OCI-LY3 (cell line): Measurements from ENCODE around the gene HCAR3.

ENCODE experiments used
- H2AFZ ChIP-seq: fragments of 200-600, 300-600 bp; shearing (Covaris generic); 2 replicates; pipeline ENCODE4 v1.6.0; 2014; ENCODE audit warnings: antibody characterized with exemption, low read depth, low read length
- H3K27ac ChIP-seq: fragments of 200-600, 300-600 bp; sonication (generic); 2 replicates; pipeline ENCODE4 v1.5.1; 2014; ENCODE audit warnings: mild to moderate bottlenecking, low read length, moderate library complexity, mixed read lengths
- H3K27me3 ChIP-seq: fragments of 200-600, 300-600 bp; sonication (generic); 2 replicates; pipeline ENCODE4 v1.6.1; 2014; ENCODE audit warnings: low read depth, low read length, mixed read lengths
- H3K36me3 ChIP-seq: fragments of 200-600, 300-600 bp; sonication (generic); replicated peaks from 2 replicates; pipeline ENCODE3; 2014; ENCODE audit warnings: low read depth, low read length, mixed read lengths
- H3K4me1 ChIP-seq: fragments of 300-600, 200-600 bp; sonication (generic); 2 replicates; pipeline ENCODE4 v1.6.1; 2014; ENCODE audit warnings: low read length, mixed read lengths
- H3K4me2 ChIP-seq: fragments of 200-600, 300-600 bp; sonication (generic); 2 replicates; pipeline ENCODE4 v1.6.1; 2014; ENCODE audit warnings: low read length, mixed read lengths
- H3K4me3 ChIP-seq: fragments of 300-600, 200-600 bp; sonication (generic); 2 replicates; pipeline ENCODE4 v1.5.1; 2014; ENCODE audit warnings: antibody characterized with exemption, mild to moderate bottlenecking, low read length, moderate library complexity
- H3K79me2 ChIP-seq: fragments of 300-600, 200-600 bp; shearing (Covaris generic); 2 replicates; pipeline ENCODE4 v1.6.1; 2014; ENCODE audit warnings: mild to moderate bottlenecking, low read length, mixed read lengths
- H3K9ac ChIP-seq: fragments of 300-600, 200-600 bp; shearing (Covaris generic); 2 replicates; pipeline ENCODE4 v1.6.0; 2014; ENCODE audit warnings: mild to moderate bottlenecking, low read length, moderate library complexity
- H3K9me3 ChIP-seq: fragments of 200-600, 300-600 bp; shearing (Covaris generic); 2 replicates; pipeline ENCODE4 v1.6.1; 2014; ENCODE audit warnings: low read length, mixed read lengths; ENCODE audit not compliant: insufficient read depth
- H4K20me1 ChIP-seq: fragments of 200-600, 300-600 bp; sonication (generic); 2 replicates; pipeline ENCODE4 v1.6.1; 2016; ENCODE audit warnings: low read length, mixed read lengths; ENCODE audit not compliant: insufficient read depth
- EZH2phosphoT487 ChIP-seq: fragments of 200-600 bp; shearing (Covaris generic); IDR thresholded peaks from 2 replicates; pipeline ENCODE4 v1.6.1; 2018; ENCODE audit warnings: antibody characterized with exemption, mixed run types, low read depth
- TF ChIP-seq, protein P1 (sequence below): fragments of 200-600, 300-600 bp; sonication (generic); IDR thresholded peaks from 2 replicates; pipeline ENCODE4 v1.5.1; 2014; ENCODE audit warnings: antibody characterized with exemption, low read length, low read depth

The HCAR3 gene

DNA sequence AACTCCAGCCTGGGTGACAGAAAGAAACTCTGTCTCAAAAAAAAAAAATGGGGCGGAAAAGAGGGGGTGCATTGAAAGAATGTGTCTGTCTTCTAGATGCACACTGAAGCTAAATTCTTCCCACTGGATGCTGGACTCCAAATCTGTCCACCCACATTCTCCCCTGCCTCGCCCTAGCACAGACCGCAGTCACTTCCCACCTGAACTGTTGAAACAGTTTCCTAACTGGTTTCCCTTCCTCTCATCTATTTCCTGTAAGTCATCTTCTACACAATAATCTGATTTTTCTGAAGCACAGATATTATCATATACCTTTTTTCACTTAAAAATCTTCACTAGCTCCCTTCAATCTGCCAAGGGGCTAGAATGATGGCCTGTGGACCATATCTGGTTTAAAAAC, 15.6 kb upstream of the HCAR3 start:
- H3K9me3 ChIP-seq: no peaks in the 10 kb centered on the region
- no peak overlapping the region; the same call in 1 of the 2 replicates for H3K4me2 ChIP-seq
- H4K20me1 ChIP-seq: no peaks in the 10 kb centered on the region

DNA sequence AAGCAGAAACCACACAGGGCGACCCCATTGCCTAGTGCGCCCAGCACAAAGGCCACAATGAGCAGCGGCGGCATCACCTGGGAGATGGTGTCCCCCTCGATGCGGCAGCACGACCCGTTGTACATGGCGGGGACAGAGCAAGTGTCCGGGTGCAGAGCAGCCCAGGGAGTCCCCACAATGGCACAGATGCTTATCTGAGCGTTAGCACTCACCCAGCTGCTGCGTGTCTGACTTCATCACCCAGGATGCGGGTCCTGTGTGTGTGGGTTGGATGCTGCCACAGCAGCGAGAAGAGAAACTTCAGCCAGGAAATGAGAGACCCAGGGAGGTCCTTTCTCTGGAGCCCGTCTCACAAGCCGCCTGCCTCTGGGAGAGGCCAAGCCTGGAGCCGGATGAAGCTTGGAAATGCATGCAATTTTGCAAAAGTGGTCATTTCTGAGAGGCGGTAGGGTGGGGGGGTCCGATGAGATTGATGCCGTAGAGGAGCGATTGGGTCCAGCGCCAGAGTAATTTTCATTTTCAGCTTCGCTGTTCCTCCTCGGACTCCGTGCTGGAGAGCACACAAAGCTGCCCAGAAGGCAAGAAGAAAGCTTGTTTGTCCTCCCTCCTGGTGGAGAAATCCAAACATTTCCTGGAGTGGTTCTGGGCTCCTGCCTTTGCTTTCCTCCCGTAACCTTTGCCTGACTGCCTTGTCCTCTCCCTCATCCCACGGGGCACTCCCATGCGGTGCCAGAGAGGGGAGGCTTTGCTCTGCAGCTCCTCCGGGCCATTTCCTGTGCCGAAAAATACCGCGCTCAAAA, 13.8 kb upstream of the HCAR3 start, which contains the start of gene HCAR1:
Gene HCAR1, minus strand, starts transcription at position 630 of the 800 bp plus-strand sequence. Its CDS starts 505 bp downstream, at position 125.
- no peaks in the 10 kb centered on the region for H3K9me3 ChIP-seq
- no peak within 1 kb of the TSS for H3K9ac ChIP-seq
- H3K79me2 ChIP-seq: no peaks in the 10 kb centered on the region
- H4K20me1 ChIP-seq: no peaks in the 10 kb centered on the region
- TF ChIP-seq EZH2phosphoT487: no peak
- H3K27ac ChIP-seq: no peak within 1 kb of the TSS
- H3K4me1 ChIP-seq: peaks cover 22% of the 10 kb centered on the region
- no peaks in the 10 kb centered on the region for H3K36me3 ChIP-seq
- peaks cover 40% of the 10 kb centered on the region for H3K27me3 ChIP-seq
- H3K4me2 ChIP-seq: peak within 1 kb of the TSS; percentile 29
- H2AFZ ChIP-seq: no peak within 1 kb of the TSS
- peak within 1 kb of the TSS; percentile 25 for H3K4me3 ChIP-seq

More for the DNA sequence above, 15.6 kb upstream of the HCAR3 start:
- peaks cover 36% of the 10 kb centered on the region for H3K27me3 ChIP-seq
- H3K36me3 ChIP-seq: no peaks in the 10 kb centered on the region
- H2AFZ ChIP-seq: no peak overlapping the region
- H3K4me1 ChIP-seq: peaks cover 11% of the 10 kb centered on the region
- no peak overlapping the region for H3K4me3 ChIP-seq
- H3K79me2 ChIP-seq: no peaks in the 10 kb centered on the region
- no peak overlapping the region for H3K9ac ChIP-seq
- TF ChIP-seq, protein P1, sequence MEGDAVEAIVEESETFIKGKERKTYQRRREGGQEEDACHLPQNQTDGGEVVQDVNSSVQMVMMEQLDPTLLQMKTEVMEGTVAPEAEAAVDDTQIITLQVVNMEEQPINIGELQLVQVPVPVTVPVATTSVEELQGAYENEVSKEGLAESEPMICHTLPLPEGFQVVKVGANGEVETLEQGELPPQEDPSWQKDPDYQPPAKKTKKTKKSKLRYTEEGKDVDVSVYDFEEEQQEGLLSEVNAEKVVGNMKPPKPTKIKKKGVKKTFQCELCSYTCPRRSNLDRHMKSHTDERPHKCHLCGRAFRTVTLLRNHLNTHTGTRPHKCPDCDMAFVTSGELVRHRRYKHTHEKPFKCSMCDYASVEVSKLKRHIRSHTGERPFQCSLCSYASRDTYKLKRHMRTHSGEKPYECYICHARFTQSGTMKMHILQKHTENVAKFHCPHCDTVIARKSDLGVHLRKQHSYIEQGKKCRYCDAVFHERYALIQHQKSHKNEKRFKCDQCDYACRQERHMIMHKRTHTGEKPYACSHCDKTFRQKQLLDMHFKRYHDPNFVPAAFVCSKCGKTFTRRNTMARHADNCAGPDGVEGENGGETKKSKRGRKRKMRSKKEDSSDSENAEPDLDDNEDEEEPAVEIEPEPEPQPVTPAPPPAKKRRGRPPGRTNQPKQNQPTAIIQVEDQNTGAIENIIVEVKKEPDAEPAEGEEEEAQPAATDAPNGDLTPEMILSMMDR: no peak
- no peak for TF ChIP-seq EZH2phosphoT487
- no peak overlapping the region for H3K27ac ChIP-seq

DNA sequence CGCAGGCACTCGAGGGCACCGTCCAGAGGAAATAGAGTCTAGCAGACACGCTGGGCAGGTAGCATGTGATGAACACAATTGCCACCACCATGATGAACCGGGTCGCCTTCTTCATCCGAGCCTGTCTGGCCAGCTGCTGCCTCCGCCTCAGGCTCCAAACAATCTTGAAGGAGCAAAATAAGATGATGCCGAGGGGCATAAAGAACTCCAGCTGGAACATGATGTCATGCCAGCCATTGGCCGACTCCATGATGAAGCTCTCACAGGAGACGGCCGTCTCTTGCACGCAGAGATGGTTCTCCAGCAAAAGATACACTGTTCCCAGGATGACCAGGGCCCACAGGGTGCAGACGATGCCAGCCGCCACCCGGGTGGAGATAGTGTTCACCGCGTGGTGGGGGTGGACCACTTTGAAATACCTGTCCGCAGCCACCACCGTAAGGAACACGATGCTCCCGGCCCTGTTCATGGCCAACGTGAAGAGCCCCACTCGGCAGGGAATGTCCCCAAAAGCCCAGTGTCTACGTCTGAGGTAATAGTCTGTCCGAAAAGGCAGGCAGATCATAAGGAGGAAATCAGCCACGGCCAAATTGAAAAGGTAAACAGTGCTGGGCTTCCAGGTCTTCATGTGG, 13.1 kb upstream of the HCAR3 start:
- Histone ChIP-seq H3K9me3 (no peaks in the 10 kb centered on the region), H3K79me2 (no peaks in the 10 kb centered on the region), H3K9ac (no peak overlapping the region), H3K4me3 (peak overlapping the region; percentile 25; the same call in 1 of the 2 replicates), H3K4me1 (peaks cover 27% of the 10 kb centered on the region), H2AFZ (no peak overlapping the region), H3K27ac (no peak overlapping the region), H3K27me3 (peaks cover 40% of the 10 kb centered on the region), H4K20me1 (no peaks in the 10 kb centered on the region), H3K4me2 (peak overlapping the region; percentile 29; the same call in 1 of the 2 replicates), H3K36me3 (no peaks in the 10 kb centered on the region)
- no peak for TF ChIP-seq EZH2phosphoT487
- TF ChIP-seq, protein P1: no peak

DNA sequence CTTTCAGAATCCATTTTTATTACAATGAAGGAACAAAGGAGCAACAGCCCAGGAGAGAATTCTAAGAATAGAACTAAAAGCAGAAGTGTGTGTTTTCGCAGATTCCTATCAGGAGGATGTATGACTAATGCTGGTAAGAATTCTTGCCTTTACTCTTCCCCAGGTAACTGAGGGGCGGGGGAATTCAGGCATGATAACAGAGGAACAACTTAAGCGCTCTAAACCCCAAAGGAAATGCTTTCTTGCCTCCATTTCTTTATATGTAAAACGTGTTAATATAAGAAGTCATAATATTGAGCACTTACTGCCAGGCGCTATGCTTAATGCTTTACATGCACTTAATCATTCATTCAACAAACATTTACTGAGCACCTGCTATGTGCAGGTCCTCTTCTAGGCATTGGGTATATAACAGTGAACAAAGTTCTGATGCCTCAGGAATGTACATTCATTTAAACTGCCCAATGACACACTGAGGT, 9.5 kb upstream of the HCAR3 start:
- no peak overlapping the region for H3K27ac ChIP-seq
- H3K9ac ChIP-seq: no peak overlapping the region
- H3K27me3 ChIP-seq: peaks cover 43% of the 10 kb centered on the region
- no peak overlapping the region for H2AFZ ChIP-seq
- H3K4me1 ChIP-seq: peaks cover 33% of the 10 kb centered on the region
- H3K9me3 ChIP-seq: no peaks in the 10 kb centered on the region
- H3K79me2 ChIP-seq: no peaks in the 10 kb centered on the region
- TF ChIP-seq EZH2phosphoT487: no peak
- TF ChIP-seq, protein P1: no peak
- H3K36me3 ChIP-seq: no peaks in the 10 kb centered on the region
- H4K20me1 ChIP-seq: no peaks in the 10 kb centered on the region
- peak overlapping the region; percentile 20; the same call in 1 of the 2 replicates for H3K4me3 ChIP-seq
- H3K4me2 ChIP-seq: peak overlapping the region; percentile 42
